GM12873 (cell line): ENCODE measurements around the gene TUBB6.

Source experiments
- TF ChIP-seq, protein P1 (sequence below): IDR thresholded peaks from 2 replicates; pipeline ENCODE4 v1.5.1; 2012; ENCODE audit warnings: low read depth, mild to moderate bottlenecking, moderate library complexity, low read length, control low read depth; ENCODE audit not compliant: insufficient read depth; ENCODE audit errors: missing control alignments

TUBB6 gene

GRCh38 chr18:12302391-12303147 is 5.5 kb upstream of the TUBB6 start:
- TF ChIP-seq, protein P1, sequence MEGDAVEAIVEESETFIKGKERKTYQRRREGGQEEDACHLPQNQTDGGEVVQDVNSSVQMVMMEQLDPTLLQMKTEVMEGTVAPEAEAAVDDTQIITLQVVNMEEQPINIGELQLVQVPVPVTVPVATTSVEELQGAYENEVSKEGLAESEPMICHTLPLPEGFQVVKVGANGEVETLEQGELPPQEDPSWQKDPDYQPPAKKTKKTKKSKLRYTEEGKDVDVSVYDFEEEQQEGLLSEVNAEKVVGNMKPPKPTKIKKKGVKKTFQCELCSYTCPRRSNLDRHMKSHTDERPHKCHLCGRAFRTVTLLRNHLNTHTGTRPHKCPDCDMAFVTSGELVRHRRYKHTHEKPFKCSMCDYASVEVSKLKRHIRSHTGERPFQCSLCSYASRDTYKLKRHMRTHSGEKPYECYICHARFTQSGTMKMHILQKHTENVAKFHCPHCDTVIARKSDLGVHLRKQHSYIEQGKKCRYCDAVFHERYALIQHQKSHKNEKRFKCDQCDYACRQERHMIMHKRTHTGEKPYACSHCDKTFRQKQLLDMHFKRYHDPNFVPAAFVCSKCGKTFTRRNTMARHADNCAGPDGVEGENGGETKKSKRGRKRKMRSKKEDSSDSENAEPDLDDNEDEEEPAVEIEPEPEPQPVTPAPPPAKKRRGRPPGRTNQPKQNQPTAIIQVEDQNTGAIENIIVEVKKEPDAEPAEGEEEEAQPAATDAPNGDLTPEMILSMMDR, result no peak

GRCh38 chr18:12304351-12305210 is 3.5 kb upstream of the TUBB6 start:
- TF ChIP-seq, protein P1, result no peak

DNA sequence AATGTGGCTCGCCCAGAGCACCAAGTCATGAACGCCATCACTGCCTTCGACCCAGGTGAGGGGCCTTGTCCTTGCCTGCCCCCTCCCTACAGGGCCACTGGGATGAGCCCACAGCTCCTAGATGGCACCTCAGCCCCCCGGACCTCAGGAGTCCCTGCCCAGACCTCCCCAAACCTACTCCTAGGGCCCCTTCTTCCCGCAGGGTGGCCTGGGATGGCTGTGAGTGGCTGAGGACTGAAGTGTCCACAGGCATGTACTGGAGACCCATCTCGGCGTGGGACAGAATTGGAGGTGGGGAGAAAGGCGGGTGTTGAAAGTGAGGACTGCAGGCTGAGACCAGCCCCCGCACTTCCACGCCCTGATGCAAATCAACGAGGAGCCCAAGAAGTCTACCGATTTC is 2.8 kb upstream of the TUBB6 start:
- TF ChIP-seq, protein P1, result no peak

- TF ChIP-seq, protein P1, result no peak
These were observed 2.0 kb upstream of the TUBB6 start for GRCh38 chr18:12305930-12306629.

DNA sequence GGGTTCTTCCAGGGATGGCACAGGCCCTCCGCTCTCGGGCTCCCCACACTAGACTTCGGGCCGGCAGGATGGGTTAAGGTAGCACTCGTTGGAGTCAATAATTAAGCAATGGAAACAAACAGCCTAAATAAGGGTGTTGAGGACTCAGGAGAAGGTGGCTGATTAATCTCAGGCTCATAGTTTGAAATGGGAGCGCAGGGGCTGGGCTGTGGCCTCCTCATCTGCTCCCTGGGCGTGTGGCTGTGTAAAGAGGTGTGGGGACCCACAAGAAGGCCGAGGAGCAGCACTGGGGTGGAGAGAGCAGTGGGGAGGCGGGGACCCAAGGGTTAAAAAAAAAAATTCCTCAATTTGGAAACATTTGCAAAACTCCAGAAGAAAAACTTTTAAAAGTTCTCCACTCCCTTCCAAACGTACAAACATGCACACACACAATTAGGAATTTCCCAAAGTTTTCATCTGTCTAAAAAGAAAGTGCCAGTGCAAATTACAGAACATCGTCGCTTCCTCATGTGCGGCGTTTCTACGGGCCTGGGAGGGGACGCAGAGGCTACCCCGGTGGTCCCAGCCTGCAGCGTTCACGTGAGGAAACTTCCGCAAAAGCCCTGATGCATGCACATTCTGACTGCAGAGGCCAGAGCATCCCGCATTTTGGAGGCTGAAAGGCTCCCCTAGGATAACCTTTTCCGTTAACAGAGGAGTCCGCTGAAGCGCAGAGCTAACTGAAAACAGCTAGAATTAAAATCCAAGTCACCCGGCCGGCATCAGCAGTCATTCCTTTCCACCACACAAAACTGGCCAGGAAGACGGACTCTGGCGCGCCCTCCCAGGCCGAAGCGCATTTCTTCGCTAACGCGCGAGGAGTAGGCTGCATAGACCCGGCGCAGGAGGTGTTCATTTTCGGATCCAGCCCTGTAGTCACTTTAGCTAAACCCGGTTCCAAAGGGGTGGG is 1.0 kb upstream of the TUBB6 start:
- TF ChIP-seq, protein P1, result no peak

DNA sequence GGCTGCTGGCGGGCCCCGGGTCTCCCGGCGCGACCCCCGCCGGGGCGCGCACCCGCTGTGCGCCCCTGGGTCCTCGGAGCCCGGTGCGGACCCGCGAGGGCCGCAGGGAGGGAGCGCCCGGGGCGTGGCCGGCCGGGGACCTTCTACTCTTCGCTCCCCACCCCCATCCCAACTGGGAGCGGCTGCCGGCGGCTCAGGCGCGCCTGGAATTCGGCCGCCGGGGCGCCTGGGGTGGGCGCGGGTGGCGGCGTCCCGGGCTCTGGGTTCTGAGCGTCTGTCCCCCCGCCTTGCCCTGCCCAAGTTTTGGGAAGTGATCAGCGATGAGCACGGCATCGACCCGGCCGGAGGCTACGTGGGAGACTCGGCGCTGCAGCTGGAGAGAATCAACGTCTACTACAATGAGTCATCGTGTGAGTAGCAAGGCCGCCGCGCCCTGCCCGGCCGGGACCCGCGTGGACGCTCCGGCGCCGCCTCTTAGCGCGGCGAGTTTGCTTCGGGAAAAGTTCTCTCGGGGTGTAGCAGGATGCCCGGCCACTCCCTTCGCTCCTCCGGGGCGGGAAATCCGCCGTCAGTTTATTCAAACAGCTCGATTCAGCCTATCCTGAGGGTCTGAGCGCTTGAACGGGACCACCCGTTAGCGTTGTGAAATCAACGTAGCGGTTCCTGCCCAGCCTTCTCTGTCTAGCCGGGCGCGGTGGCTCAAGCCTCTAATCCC is 502 bp downstream of the TUBB6 start:
- TF ChIP-seq, protein P1, result no peak
